NCI-H345 treated with DMSO at 0.1 percent for 48 hours (cell line): Measurements from ENCODE around the gene ACP6.
"Not testable (repeated sequence)": the region's sequence is repeated elsewhere in the genome, so short reads cannot be mapped to it uniquely, and the experiment has no call there.

ENCODE experiments used
- DNase-seq: peaks from one replicate; lab custom pipeline; 2025; ENCODE audit not compliant: unreplicated experiment; lab: John Stamatoyannopoulos, UW

ACP6 gene

DNA sequence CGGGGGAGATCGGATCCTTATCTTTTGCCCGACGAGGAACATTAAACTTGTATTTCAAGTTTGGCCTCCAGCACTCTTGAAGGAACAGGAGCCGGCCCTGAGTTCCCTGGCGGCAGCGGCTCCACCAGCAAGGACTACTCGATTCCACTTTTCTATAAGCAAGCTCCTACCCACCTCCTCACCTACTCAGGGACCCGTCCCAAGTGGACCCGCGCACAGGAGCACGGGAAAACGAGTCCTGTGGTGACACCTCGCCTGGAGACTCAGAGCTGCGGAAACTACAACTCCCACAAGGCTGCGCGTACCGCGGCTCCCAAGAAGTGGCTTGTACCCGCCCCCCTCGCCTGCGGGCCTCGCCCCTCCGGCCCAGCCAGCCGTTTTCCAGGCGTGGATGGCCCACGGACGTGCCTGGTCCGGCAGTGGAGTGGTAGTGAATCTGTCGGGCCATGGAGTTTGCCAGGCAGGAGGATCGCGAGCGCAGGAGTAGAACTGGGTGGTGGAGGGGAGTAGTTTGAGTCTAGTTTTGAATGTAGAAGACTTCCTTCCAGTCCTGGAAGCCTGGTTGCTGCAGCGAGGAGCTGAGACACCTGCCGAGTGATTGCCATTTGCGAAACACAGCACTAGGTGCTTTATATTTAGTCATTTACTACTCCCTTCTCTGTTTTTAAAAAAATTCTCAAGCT lies at the start of gene ACP6:
Gene ACP6 (minus strand): TSS at position 206 of the 683 bp plus-strand sequence. CDS start 476 bp downstream, outside the sequence.
- peak; percentile 100 for DNase-seq

DNA sequence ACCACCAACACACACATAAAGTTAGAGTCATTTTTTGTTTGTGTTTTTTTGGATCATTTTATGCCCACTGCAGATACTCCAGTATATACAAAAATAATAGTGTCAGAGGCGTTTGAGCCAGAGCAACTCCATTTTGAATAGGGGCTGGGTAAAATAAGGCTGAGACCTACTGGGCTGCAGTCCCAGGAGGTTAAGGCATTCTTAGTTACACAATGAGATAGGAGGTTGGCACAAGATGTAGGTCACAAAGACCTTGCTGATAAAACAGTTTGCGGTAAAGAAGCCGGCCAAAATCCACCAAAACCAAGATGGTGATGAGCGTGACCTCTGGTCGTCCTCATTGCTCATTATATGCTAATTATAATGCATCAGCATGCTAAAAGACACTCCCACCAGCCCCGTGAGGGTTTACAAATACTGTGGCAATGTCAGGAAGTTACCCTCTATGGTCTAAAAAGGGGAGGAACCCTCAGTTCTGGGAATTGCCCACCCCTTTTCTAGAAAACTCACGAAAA lies 49.4 kb upstream of the ACP6 start:
- DNase-seq: no peak

DNA sequence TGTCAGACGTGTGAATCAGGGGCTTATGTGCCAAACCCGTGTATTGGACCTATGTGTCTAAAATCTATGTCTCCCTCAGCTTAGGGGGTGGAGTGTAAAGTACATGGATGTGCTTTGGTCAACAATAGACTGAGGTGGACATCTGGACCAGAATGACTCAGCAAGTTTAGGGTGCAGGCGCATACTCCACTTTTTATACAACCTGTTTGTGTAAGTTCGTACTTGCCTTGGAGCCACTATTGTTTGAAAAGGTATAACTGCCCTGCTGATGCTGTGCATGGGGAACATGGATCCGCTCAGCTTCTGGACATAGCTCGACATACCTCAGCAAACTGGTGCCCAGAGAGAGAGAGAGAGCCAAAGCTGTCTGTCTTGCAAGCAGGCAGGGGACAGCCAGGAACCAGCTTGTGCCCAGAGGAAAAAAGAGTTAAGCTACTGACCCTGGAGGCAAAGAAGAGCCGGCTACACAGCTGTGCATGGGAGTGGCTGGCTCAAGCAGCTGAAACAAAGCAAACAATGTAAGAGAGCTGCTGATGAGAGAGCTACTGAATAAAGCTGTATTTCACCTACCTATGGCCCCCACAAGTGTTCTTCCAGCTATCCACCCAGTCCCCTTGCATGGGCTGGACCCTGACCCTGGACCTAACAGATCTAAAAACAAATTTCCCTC lies 48.8 kb upstream of the ACP6 start:
- DNase-seq: no peak

DNA sequence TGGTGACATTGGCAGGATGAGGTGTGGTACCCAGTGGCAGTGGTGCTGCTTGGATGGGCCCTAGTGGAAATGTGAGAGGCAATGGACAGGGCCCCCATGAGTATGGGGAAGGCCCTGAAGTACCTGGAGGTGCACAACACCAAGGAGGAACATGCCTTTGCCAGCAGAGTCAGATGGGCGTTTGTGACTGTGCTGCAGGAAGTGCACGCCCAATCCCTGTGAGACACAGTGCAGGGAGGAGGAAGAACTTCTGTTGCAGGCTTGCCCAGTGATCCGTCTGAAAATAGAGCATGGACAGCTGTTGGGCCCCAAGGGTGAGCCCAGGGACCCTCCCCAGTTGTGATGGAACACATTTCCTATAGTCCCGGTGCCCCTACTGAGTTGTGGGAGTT lies 47.4 kb upstream of the ACP6 start:
- DNase-seq: no peak

DNA sequence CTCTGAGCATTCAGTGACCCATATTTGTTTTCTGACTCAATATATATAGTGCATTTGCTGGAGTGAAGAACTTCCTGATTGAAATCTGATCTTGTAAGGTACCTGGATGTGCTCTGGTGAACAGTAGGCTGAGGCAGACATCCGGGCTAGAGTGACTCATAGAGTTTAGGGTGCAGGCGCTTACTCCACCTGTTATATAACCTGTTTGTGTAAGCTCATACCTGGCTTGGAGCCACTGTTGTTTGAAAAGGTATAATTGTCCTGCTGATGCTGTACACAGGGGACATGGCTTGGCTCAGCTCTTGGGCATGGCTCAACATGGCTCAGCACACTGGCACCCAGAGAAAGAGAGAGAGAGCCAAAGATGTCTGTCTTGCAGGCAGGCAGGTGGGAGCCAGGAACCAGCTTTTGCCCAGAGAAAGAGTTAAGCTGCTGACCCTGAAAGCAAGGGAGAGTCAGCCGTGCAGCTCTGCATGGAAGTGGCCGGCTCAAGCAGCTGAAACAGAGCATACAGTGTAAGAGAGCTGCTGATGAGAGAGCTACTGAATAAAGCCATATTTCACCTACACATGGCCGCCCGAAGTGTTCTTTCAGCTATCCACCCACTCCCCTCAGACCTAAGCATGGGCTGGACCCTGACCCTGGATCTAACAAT lies 46.9 kb upstream of the ACP6 start:
- peak; percentile 74 for DNase-seq

DNA sequence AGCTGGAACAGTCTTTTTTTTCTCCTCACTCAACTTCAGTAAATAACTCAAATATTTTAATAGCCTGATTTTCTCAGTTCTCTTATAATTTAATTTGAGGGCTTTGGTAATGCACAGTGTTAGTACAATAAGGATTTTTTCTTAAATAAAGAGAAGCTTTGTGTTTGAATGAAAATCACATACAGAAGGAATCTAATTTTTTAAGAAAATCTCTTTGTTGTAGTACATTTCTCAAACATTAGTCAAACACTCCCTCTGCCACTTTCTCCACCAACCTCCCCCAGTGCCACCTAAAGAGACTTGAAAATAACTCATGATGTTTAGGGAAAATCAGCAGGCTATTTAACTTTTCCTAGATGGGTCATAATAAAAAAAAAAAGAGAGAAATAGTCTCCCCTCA lies 42.3 kb upstream of the ACP6 start:
- no peak for DNase-seq

DNA sequence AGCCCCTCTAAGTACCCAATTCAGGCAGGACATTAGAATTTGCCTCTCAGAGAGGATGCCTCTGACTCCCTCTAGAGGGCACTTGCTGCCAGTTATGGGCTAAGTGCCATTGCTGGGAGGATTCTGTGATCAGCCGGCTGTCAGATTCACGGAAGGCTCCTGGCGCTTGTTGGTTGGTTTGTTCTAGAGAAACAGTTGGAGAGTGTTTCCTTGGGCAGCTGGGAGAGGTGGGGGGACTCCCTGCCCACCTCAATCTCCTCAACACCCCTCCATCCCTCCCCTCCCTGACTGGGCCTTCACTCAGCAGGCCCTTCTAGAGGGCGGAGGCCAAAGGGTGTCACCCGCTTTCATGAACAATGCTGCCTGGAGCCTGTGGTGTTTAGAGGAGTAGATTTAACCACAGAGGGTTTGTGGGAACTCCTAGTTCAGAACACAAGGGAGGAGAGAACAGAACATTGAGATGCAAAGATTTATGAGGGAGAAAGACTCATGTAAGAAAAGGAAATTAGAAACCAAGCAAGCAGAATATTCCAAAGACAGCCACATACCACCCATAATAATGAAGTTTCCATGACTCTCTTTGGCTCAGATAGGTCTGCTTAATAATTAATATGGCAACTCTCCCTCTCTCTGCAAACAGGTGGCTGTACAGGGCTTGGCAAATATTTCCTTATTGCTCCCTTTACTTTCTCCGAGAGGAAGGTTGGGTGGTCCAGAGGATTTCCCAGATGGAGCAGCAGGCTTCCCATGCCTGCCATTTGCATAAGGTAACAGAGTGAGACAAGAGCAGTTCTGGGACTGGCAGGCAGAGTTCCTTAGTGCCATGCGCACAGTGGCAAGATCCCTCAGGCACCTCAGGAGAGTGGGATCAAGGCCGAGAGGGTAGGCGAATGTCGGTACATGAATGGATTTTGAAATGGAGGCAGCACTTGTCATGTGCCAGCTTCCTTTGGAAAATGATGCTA lies 30.0 kb upstream of the ACP6 start:
- DNase-seq: peak; percentile 81

DNA sequence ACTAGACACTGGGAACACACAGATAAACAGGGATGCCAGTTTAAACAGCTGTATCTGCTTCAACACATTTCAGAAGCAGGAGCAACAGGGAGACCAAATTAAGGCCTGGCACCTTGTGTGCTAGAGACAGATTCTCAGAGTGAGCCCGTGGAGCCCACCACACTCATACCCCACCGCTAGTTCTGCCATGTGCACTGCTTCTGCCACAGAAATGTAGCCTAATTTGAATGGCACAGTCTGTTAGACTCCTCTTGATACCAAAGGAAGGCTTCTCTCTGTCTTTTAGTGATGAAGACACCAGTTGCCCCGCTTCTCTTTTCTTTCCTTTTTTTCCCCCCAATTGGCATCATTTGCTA lies 29.3 kb upstream of the ACP6 start:
- no peak for DNase-seq

DNA sequence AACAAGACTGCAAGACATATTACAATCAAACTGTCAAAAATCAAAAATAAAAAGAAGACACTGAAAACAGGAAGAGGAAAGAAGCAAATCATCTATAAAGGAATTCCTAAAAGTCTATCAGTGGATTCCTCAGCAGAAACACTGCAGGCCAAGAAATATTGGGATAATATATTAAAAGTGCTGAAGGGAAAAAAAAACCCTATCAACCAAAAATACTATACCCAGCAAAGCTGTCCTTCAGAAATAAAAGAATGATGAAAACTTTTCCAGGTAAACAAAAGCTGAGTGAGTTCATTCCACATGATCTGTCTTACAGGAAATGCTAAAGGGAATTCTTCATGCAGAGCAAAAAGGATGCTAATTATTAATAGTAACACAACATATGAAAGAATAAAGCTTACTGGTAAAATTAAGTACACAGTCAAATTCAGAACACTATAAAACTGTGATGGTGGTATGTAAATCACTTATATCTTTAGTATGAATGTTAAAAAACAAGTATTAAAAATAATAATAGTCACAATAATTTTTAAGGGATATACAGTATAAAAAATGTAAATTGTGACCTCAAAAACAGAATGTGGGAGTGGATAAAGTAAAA lies 12.9 kb upstream of the ACP6 start:
- no peak for DNase-seq

DNA sequence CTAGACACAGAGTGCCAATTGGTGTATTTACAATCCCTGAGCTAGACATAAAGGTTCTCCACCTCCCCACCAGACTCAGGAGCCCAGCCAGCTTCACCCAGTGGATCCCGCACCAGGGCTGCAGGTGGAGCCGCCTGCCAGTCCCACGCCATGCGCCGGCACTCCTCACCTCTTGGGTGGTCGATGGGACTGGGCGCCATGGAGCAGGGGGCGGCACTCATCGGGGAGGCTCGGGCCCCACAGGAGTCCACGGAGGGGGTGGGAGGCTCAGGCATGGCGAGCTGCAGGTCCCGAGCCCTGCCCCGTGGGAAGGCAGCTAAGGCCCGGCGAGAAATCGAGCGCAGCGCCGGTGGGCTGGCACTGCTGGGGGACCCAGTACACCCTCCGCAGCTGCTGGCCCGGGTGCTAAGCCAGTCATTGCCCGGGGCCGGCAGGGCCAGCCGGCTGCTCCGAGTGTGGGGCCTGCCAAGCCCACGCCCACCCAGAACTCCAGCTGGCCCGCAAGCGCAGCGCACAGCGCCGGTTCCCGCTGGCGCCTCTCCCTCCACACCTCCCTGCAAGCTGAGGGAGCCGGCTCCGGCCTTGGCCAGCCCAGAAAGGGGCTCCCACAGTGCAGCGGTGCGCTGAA lies 10.4 kb upstream of the ACP6 start:
- DNase-seq: not testable (repeated sequence)

DNA sequence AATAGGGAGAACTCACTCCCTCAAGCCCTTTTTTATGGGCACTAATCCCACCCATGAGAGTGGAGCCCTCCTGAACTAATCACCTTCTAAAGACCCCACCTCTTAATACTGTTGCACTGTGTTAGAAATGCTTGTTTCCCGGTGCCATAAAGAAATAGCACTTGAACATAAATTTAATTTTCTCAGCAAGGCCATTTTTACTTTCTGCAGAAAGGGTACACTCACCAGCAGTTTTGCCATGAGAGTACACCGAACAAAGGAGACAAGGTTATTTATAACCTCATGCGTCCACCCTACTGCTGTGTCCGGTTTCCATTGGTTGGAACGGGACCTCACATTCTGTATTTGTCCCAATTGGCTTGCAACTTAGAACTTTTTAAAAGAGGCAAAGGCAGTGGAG lies 7.4 kb upstream of the ACP6 start:
- DNase-seq: not testable (repeated sequence)

DNA sequence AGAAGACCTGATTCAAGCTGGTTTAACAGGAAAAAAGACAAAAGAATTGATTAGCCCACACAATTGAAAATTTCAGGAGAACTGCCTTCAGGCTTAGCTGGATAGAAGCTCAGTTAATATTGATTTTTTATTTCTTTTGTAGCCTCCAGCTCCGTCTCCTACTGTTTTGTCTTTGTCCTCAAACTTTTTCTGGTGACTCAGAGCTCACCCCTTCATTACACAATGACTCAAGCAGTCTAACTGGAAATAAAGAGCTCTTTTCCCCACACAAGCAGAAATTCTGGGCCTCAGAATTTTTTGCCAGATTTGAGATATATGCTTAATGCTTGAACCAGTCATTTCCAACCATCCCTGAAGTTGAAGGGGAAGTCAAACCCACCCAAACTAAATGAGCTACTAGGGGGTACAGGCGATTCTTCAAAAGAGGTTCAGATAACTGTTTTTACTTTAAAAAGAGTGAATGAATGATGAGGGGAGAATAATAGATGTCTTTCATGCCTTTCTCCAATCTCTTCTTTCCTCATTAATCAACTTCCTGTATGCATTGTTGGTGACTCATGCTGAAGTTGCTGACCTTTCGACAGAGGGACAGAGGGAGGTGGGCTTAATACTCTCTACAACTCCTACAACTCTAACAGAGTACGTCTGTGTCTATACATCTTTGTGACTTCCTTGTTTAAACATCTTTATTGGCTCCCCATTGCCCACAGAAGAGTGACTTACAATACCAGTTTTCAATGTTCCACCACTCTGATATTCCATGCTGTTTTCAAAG lies 6.2 kb upstream of the ACP6 start:
- no peak for DNase-seq

DNA sequence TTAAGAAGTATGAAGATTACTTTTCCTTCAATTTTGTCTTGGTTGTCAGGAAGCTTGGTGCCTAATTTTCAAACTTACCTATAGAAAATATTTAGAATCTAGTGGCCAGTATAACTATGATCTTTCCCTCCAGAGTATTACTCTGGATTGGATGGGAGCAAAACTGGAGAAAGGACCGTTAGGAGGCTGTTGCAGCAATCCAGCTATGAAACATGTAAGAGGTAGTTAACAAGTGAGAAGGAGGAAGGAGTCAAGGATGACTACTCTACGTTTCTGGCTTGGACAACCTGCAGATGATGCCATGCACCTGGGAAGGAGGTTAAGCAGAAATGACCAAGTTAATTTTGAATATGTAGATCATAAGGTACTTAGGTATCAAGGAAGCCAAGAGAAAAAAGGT lies 3.5 kb upstream of the ACP6 start:
- DNase-seq: no peak

DNA sequence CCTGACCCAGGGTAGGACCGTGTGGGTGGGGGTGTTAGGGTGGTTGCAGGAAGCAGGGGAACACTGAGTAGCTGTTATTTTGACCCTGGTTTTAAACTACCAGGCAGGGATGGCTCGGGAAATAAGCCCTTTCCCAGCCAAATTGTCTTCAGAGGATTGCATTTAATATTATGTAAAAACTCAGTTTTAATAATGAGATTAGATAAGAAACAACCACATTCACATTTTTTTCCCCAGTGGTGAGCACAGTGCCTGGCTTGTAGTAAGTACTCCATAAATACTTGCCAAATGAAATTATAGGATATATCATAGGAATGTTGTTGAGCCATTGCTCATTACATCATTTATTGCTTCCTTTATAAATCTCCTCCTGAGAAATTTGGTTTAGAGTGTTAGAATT lies 3.1 kb upstream of the ACP6 start:
- DNase-seq: no peak

DNA sequence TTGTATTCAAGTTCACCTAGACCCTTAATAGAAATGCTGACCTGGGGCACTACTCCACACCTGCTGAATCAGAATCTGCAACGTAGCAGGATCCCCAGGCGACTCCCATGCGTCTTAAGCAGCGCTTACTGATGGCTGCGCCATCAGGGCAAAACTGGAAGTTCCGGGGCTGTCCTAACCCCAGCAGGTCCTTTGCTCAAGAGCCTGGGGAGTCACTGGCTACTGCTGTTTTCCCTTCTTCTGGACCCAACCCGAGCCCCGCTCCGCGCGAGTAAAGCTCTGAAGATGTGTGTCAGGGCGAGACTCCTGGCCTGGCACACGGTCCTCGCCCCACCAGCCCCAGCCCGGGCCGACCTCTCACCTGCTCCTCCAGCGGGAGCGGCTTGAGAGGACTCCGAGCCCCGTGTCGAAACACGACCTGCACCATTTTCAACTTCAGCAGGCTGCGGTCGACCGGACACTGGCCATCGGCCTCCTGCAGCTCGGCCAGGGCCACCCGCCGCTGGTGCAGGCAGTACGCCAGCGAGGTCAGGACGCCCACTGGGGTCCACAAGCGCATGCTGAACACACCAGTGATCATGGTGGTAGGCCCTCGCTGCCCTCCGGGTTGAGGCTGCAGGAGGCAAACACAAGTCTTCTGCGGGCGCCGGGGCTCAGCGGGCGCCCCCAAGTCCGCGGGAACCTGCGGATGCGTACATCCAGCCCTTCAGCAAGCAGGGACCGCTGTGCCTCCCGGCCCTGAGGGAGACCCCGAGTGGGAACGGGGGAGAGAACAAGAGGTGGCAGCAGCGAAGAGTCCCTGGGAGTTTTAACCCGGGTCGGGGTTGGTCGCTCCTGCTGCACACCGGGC lies 630 bp downstream of the ACP6 start:
- peak; percentile 84 for DNase-seq

DNA sequence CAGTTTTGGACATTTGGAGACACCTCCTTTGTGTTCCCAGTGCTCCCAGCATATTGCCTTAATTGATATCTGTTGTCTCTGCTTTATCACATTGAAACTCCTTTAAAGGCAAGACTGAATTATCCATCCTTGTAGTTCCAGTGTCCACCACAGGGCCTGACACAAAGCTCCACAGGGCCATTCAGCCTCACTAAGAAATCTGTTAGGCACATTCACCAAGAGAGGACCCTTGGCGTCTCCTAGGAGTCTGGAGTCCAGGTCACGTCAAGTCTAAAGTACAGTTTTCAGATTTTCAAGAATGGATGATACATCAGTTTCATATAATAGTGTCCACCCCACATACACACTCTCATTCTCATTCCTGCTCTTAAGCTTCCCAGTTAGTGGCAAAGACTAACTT lies 4.8 kb downstream of the ACP6 start:
- DNase-seq: peak; percentile 24

DNA sequence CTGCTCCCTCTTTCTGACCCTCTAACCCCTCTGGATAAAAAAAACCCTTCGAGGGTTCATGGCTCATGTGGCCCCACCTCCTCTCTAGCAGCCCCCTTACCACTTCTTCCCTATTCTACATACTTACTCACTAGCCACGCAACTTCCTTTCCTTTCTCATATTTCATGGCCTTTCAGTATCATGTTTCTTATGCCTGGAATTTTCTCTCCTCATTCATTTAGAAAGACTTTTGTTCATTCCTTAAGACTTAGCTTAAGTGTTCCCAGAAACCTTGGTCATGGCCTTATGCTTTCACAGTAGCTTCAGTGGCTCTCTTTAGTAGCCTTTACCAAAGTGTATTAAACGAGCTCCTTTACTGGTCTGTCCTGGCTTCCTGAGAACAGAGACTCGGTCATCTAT lies 6.1 kb downstream of the ACP6 start:
- DNase-seq: no peak

DNA sequence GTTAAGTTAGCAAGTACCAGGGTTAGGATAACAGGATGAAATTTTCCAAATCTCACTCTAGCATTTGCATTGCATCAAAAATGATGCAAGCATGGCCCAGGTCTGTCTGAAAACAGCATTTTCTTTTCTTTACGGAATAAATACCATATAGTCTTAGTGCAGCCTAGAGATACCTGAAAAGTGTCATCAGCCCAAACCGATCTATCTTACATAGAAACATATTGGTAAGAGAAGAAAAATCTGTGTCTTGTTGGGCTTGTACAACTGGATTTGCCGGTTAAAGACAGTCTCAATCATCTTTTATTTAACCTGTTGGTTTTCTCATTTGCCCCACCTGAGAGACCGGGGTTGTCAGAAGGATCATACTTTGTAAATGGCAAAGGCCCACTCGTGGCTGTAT lies 15.8 kb downstream of the ACP6 start:
- DNase-seq: no peak

DNA sequence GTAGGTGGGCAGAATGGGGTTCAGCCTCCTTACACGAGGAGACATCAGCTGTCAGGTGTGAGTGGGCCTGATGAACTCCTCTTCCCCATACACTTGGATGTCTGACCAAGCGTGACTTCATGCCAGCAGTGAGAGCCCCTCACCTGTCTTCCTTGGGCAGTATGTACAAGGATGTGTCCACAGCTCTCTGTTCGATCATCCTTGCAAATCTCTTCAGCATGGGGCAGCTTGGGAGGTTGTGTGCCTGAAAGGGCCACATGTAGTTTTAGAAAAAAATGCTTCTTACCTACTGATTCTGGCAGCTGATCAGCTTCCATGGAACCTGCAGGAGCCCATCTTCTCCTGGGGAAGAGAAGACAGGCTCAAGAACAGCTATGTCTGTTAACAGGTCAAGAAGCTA lies 18.0 kb downstream of the ACP6 start:
- DNase-seq: no peak
